Measurements from ENCODE around the gene PPFIA2. TPM values are rescaled to one million over a fixed set of nuclear protein-coding genes. Genes with fewer than 3 reads are reported as not detected.

Gene PPFIA2
- total RNA-seq, 1 donor from 2014 or later, result 8.3 TPM

GRCh38 chr12:81441629-81442028, 317.5 kb downstream of the PPFIA2 start:
- Mint-ChIP-seq H3K9me3 (no peaks in the 10 kb centered on the region), H3K4me1 (no peaks in the 10 kb centered on the region), H3K4me3 (no peak overlapping the region), H3K27ac (ENCODE audit: unreplicated experiment) (no peak overlapping the region), H3K27me3 (ENCODE audit: low read depth) (no peaks in the 10 kb centered on the region), H3K36me3 (ENCODE audit: low read depth) (no peaks in the 10 kb centered on the region)
- no peak for DNase-seq (ENCODE audit: low read depth, low spot score)
- TF ChIP-seq, protein P1, sequence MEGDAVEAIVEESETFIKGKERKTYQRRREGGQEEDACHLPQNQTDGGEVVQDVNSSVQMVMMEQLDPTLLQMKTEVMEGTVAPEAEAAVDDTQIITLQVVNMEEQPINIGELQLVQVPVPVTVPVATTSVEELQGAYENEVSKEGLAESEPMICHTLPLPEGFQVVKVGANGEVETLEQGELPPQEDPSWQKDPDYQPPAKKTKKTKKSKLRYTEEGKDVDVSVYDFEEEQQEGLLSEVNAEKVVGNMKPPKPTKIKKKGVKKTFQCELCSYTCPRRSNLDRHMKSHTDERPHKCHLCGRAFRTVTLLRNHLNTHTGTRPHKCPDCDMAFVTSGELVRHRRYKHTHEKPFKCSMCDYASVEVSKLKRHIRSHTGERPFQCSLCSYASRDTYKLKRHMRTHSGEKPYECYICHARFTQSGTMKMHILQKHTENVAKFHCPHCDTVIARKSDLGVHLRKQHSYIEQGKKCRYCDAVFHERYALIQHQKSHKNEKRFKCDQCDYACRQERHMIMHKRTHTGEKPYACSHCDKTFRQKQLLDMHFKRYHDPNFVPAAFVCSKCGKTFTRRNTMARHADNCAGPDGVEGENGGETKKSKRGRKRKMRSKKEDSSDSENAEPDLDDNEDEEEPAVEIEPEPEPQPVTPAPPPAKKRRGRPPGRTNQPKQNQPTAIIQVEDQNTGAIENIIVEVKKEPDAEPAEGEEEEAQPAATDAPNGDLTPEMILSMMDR (conservative IDR thresholded peaks at IDR 0.05), result no peak

DNA sequence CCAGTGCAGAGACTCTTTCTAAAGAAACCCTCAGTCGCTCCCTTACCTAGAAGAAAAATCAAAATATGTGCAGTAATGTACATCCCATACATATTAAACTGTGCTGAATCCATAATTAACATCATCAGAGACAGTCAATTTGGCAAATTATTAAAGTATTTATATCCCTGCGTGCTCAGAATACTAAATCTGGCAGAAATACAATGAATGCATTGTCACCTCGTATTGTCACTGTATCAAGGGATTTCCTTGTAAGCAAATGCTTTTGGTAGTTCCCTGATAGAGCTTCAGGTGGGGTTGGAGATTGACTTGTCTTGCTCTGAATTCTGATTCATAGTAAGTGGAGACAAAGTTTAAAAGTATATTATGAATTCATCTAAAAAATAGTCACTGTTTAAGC, 319.1 kb downstream of the PPFIA2 start:
- no peak overlapping the region for H3K27ac Mint-ChIP-seq (ENCODE audit: unreplicated experiment)

GRCh38 chr12:81439344-81439743, 319.8 kb downstream of the PPFIA2 start:
- no peaks in the 10 kb centered on the region for H3K9me3 Mint-ChIP-seq
- H3K36me3 Mint-ChIP-seq (ENCODE audit: low read depth), result no peaks in the 10 kb centered on the region
- no peak for DNase-seq (ENCODE audit: low read depth, low spot score)
- H3K27ac Mint-ChIP-seq (ENCODE audit: unreplicated experiment), result no peak overlapping the region
- no peak overlapping the region for H3K4me3 Mint-ChIP-seq
- H3K27me3 Mint-ChIP-seq (ENCODE audit: low read depth), result no peaks in the 10 kb centered on the region
- H3K4me1 Mint-ChIP-seq, result no peaks in the 10 kb centered on the region
- TF ChIP-seq, protein P1 (conservative IDR thresholded peaks at IDR 0.05), result no peak

More for the DNA sequence above, 319.1 kb downstream of the PPFIA2 start:
- Mint-ChIP-seq H3K4me1 (no peaks in the 10 kb centered on the region), H3K9me3 (no peaks in the 10 kb centered on the region), H3K4me3 (no peak overlapping the region), H3K27me3 (ENCODE audit: low read depth) (no peaks in the 10 kb centered on the region), H3K36me3 (ENCODE audit: low read depth) (no peaks in the 10 kb centered on the region)
- no peak for DNase-seq (ENCODE audit: low read depth, low spot score)
- TF ChIP-seq, protein P1 (conservative IDR thresholded peaks at IDR 0.05), result no peak

DNA sequence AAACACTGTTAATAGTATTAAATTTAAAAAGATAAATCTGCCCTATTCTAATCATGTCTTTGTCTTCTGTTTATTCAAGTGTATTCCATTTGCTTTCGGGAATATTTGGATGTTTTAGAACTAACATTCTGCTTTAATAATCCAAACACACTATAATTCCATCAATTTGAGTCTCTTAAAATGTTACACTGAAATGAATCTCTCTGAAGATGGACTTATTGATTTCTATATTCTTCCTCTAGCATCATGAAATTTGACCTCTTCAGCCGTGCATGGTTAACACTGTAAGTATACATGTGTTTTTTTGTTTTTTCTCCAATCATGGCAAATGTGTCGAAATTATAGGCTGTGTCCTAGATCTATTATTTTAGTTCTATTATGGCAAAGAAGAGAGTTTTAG, 342.1 kb downstream of the PPFIA2 start:
- no peak for DNase-seq (ENCODE audit: low read depth, low spot score)
- Mint-ChIP-seq H3K9me3 (peaks cover 7% of the 10 kb centered on the region), H3K4me3 (no peak overlapping the region), H3K36me3 (ENCODE audit: low read depth) (no peaks in the 10 kb centered on the region), H3K4me1 (peaks cover 4% of the 10 kb centered on the region), H3K27ac (ENCODE audit: unreplicated experiment) (no peak overlapping the region), H3K27me3 (ENCODE audit: low read depth) (no peaks in the 10 kb centered on the region)
- TF ChIP-seq, protein P1 (conservative IDR thresholded peaks at IDR 0.05), result no peak

GRCh38 chr12:81416571-81416970, 342.6 kb downstream of the PPFIA2 start:
- TF ChIP-seq, protein P1 (conservative IDR thresholded peaks at IDR 0.05), result no peak
- peaks cover 4% of the 10 kb centered on the region for H3K4me1 Mint-ChIP-seq
- H3K36me3 Mint-ChIP-seq (ENCODE audit: low read depth), result no peaks in the 10 kb centered on the region
- no peak for DNase-seq (ENCODE audit: low read depth, low spot score)
- no peak overlapping the region for H3K27ac Mint-ChIP-seq (ENCODE audit: unreplicated experiment)
- H3K9me3 Mint-ChIP-seq, result peaks cover 7% of the 10 kb centered on the region
- no peak overlapping the region for H3K4me3 Mint-ChIP-seq
- H3K27me3 Mint-ChIP-seq (ENCODE audit: low read depth), result no peaks in the 10 kb centered on the region

DNA sequence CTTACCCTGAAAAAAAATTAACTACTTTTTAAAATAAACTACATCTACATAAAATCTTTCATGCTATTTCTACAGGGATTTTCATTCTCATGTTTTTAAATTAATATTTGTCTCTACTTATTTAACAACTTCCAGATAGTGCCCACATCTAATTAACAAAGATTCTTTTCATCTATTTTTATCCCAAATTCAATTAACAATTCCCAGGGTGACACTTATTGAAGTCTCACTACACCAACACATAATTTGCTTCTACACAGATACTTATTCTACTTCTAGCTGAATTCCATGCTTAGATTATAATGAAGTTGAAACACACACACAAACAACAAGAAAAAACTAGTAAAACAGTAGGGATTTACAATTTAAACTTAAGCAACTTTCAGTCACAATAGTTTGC, 344.7 kb downstream of the PPFIA2 start:
- no peaks in the 10 kb centered on the region for H3K9me3 Mint-ChIP-seq
- TF ChIP-seq, protein P1 (conservative IDR thresholded peaks at IDR 0.05), result no peak
- H3K36me3 Mint-ChIP-seq (ENCODE audit: low read depth), result no peaks in the 10 kb centered on the region

More for the DNA sequence above, 344.7 kb downstream of the PPFIA2 start:
- peaks cover 4% of the 10 kb centered on the region for H3K4me1 Mint-ChIP-seq
- DNase-seq (ENCODE audit: low read depth, low spot score), result no peak
- H3K27me3 Mint-ChIP-seq (ENCODE audit: low read depth), result no peaks in the 10 kb centered on the region
- H3K4me3 Mint-ChIP-seq, result no peak overlapping the region
- H3K27ac Mint-ChIP-seq (ENCODE audit: unreplicated experiment), result no peak overlapping the region
